Lower leg skin (tissue), 3 donors: ENCODE data around the gene PACRG.

ENCODE experiments used
- CTCF ChIP-seq, 3 donors: fragments of 450-650 bp; IDR thresholded peaks; one replicate each; pipeline ENCODE4 v1.5.1; 2016; ENCODE audit warnings: antibody characterized with exemption in 3 of 3, mild to moderate bottlenecking in 3 of 3, moderate library complexity in 2 of 3
- POLR2A ChIP-seq, 2 donors: fragments of 450-650 bp; IDR thresholded peaks; one replicate each; pipeline ENCODE4 v1.6.1; 2016 to 2017; ENCODE audit warnings: antibody characterized with exemption in 2 of 2, mild to moderate bottlenecking in 1 of 2, moderate library complexity in 1 of 2

- TF ChIP-seq CTCF (IDR thresholded peaks at IDR 0.05) (no peak), POLR2A (IDR thresholded peaks at IDR 0.05) (no peak)
These were observed 135.2 kb downstream of the PACRG start for GRCh38 chr6:162862941-162863340.
